WTC11 (cell line): ENCODE measurements around the gene ZNRF3.

Source experiments
- AFF4 ChIP-seq: sonication (generic); formaldehyde crosslinking; IDR thresholded peaks from 2 replicates; pipeline ENCODE4 v1.8.1; 2023; ENCODE audit warnings: mild to moderate bottlenecking, missing genetic modification reagents, borderline replicate concordance
- ATF1 ChIP-seq: sonication (generic); formaldehyde crosslinking; IDR thresholded peaks from 2 replicates; pipeline ENCODE4 v1.8.1; 2023; ENCODE audit warnings: mild to moderate bottlenecking, moderate library complexity, missing genetic modification reagents
- CTCF ChIP-seq: fragments of 200-600 bp; IDR thresholded peaks from 2 replicates; pipeline ENCODE4 v1.8.0; 2022; ENCODE audit warnings: antibody characterized with exemption
- E2F4 ChIP-seq: sonication (generic); formaldehyde crosslinking; IDR thresholded peaks from 2 replicates; pipeline ENCODE4 v1.8.1; 2022; ENCODE audit warnings: low read depth, mild to moderate bottlenecking, moderate library complexity, missing genetic modification reagents, borderline replicate concordance
- ELF4 ChIP-seq: sonication (generic); formaldehyde crosslinking; IDR thresholded peaks from 2 replicates; pipeline ENCODE4 v1.8.1; 2022; ENCODE audit warnings: low read depth, mild to moderate bottlenecking, moderate library complexity, missing genetic modification reagents
- ETV6 ChIP-seq: sonication (generic); formaldehyde crosslinking; IDR thresholded peaks from 2 replicates; pipeline ENCODE4 v1.8.1; 2022; ENCODE audit warnings: mild to moderate bottlenecking, missing genetic modification reagents
- MYBL2 ChIP-seq: sonication (generic); formaldehyde crosslinking; IDR thresholded peaks from 2 replicates; pipeline ENCODE4 v1.8.1; 2023; ENCODE audit warnings: mild to moderate bottlenecking, moderate library complexity, missing genetic modification reagents
- NFYB ChIP-seq: sonication (generic); formaldehyde crosslinking; conservative IDR thresholded peaks from 2 replicates; pipeline ENCODE4 v1.8.0; 2022; ENCODE audit warnings: low read depth, missing genetic modification reagents
- NR3C1 ChIP-seq: sonication (generic); formaldehyde crosslinking; conservative IDR thresholded peaks from 2 replicates; pipeline ENCODE4 v1.8.1; 2023; ENCODE audit warnings: low read depth, mild to moderate bottlenecking, missing genetic modification reagents
- TEAD4 ChIP-seq: sonication (generic); formaldehyde crosslinking; IDR thresholded peaks from 2 replicates; pipeline ENCODE4 v1.8.0; 2022; ENCODE audit warnings: mild to moderate bottlenecking, missing genetic modification reagents

- TF ChIP-seq ATF1 (CRISPR knock-in tag): no peak
- no peak for TF ChIP-seq NFYB (CRISPR knock-in tag)
- TF ChIP-seq MYBL2 (CRISPR knock-in tag): no peak
- no peak for TF ChIP-seq CTCF
- no peak for TF ChIP-seq ETV6
- no peak for TF ChIP-seq ELF4
- no peak for TF ChIP-seq E2F4 (CRISPR knock-in tag)
- TF ChIP-seq AFF4 (CRISPR knock-in tag): no peak
- TF ChIP-seq TEAD4 (CRISPR knock-in tag): no peak
- no peak for TF ChIP-seq NR3C1
Measured at GRCh38 chr22:28921585-28921879, 38.2 kb downstream of the ZNRF3 start.
